ENCODE data around the gene CCDC34.

GRCh38 chr11:27358296-27358695 lies 4.7 kb downstream of the CCDC34 start:
- TF ChIP-seq CTCF (IDR thresholded peaks at IDR 0.05) (no peak), POLR2A (IDR thresholded peaks at IDR 0.05) (no peak)

Data from esophagus squamous epithelium (tissue), 4 donors.